OCI-M2 (cell line): ENCODE results near the gene PCSK2.

Experiments
- DNase-seq: peaks from one replicate; lab custom pipeline; 2025; ENCODE audit not compliant: unreplicated experiment; lab: John Stamatoyannopoulos, UW

PCSK2 gene

DNA sequence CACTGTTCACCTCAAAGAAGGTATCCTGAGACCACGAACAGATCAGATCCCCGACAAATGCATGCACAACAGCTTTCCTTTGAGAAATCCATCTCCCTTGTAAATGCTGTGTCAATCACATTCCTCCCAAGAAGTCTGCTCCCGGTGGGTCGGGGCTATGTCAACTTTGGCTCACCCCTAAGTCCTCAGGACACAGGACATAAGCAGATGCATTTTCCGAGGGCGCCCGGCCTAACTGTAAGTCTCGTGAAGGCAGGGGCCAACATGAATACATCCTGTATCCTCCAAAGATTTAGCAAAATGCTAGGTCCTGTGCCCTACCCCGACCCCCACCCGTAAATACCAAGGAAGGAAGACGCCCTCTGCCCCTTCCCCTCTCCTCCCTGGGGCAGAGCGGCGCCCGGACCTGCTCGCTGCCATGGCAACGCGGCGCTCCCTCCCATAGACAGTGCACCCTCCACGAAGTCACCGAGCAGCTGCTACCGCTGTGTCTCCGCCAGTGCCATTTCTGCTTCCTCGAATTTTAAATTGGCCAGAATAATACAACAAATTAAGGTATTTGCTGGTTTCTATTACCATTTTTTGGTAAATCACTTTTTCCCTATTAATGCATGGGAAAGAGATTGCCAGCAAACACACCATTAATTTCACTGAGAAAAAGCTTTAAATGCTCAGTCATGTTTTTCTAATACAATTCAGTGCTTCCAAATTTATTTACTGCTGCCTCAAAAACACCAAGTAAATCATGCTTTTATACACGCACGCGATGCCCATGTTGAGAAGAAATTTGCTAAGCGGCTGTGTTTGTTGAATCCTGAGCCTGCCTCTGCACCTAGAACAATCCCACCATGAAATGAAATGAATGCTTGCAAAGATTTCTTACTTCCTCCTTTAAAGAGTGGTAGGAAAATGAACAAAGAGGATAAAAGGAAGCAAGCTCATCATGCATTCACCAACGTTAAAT lies 100.6 kb downstream of the PCSK2 start:
- DNase-seq = no peak

DNA sequence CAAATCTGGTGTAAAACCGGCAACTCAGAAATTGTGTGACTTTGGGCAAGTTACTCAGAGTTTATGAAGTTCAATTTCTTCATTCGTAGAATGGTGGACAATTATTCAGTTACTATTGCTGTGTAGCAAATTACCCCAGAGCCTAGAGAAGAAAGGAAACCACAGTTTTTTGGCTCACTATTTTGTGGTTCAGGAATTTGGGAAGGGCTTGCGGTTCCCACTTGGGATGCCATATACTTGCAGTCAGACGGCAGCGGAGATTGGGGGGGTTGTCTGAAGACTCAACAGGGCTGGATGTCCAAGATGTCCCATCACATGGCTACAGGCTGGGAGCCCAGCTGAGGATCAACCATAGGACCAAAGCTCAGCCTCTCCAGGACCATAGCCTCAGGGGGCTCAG lies 108.1 kb downstream of the PCSK2 start:
- no peak for DNase-seq

GRCh38 chr20:17339000-17339399 lies 112.2 kb downstream of the PCSK2 start:
- DNase-seq = no peak

DNA sequence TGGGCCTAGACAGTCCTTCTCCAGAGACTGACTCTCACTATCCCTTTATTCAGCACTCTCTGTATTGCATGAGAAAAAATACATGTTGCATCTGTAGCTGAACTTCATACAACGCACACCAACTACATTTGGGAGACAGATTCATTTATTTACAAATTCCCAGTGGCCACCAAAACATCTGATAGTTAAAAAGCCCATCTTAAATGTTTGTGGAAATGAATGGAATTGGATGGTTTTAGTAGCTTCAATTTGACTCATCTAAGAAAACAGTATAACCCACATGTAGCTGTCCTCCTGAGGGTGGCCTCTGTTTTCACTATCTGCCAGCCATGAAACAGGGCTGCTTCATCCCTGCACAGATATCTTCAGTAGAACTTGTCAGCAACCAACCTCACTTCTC lies 116.3 kb downstream of the PCSK2 start:
- DNase-seq = no peak

DNA sequence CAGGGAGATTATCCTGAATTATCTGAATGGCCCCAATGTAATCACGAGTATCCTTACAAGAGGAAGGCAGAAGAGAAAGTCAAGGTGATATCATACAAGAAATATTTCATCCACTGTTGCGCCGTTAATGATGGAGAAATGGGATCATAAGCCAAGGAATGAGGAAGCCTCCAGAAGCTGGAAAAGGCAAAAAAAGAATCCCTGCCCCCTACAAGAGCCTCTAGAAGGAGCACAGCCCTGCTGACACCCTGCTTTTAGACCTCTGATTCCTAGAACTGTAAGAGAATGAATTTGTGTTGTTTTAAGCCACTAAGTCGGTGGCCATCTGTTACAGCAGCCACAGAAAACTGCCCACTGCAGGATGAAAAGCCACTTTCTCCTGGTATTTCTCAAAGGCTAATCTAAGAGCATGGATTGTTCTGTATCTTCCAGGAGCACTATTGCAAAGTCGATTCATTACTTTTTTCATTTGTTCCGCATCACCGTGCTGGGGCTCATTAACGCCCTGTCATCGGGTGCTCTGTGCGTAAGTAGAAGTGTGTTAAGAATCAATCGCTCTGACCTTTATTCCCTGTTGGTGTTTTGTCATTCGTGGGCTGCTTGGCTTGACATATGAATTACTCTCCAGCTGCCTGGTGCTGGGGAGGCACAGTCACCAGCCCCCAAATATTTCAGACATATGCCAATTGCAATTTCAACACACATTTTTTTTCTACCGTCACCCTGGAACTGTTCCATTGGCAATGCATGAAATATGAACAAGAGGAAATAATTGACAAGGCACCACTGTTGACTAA lies 117.0 kb downstream of the PCSK2 start:
- no peak for DNase-seq

GRCh38 chr20:17344790-17345189 lies 118.0 kb downstream of the PCSK2 start:
- DNase-seq = no peak

GRCh38 chr20:17345321-17345720 lies 118.5 kb downstream of the PCSK2 start:
- no peak for DNase-seq

- DNase-seq = no peak
Measured at GRCh38 chr20:17350321-17350720, 123.5 kb downstream of the PCSK2 start.

- no peak for DNase-seq
Measured at GRCh38 chr20:17357238-17357637, 130.4 kb downstream of the PCSK2 start.

- DNase-seq = no peak
Measured at GRCh38 chr20:17358854-17359253, 132.0 kb downstream of the PCSK2 start.

DNA sequence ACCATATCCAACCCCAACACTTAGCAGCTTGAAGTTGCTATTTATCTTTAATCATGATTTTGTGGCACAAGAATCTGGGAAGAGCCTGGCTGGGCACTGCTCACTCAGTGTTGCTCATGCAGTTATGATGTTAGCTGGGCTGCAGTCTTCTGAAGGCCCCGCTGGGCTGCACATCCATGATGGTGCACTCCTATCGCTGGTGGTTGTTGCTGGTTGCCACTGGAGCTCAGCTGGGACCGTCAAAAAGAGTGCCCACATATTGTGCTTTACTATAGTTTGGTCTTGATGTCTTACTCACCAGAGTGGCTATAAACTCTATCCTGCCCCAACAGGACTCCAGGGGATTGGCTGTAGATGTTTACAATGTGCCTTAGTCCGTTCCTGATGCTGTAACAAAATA lies 137.8 kb downstream of the PCSK2 start:
- no peak for DNase-seq

DNA sequence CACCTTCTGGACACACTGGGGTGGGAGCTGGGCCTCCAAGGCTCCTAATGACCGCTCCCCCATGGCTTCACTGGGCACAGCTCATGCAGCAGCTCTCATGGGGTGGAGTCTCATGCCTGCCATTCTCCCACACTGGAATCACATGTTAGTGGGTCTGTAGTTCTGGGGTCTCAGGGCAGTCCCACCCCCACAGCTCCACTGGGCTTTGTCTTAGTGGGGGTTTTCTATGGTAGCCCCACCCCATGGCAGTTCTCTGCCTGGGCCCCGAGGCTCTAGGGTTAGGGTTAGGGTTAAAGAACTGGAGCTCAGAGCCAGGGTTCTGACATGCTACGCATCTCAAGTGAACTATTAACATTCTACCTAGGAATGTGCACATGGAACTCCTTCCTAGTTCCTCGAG lies 139.0 kb downstream of the PCSK2 start:
- DNase-seq = no peak

- DNase-seq = no peak
Measured at GRCh38 chr20:17369506-17369905, 142.7 kb downstream of the PCSK2 start.

DNA sequence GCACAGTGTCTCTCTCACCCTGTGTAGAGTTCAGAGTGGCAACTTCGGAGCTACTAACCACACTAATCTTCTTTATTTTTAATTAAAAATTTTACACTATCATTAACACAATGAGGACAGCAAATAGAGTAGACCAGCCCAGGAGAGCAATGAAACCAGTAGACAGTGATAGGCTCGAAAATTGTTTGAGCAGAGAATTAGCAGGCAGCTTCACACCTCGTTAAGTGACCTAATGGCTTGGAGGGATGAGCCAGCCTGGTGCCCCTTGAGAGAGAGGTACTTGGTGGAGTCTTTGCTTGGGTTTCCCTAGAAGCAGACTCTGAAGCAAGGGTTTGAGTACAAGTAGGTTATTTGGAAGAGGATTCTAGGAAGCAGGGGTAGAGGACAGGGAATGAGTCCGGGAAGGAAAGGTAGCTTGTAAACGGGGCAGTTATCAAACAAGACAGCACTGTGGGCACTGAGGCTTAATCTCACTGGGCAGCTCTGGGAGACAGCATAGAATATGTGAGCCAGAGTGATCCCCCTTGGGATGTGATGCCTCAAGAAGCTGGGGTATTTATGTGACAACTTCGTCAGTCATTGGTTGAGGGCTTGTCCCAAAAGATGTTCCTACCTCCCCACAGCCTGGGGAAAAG lies 146.1 kb downstream of the PCSK2 start:
- no peak for DNase-seq

DNA sequence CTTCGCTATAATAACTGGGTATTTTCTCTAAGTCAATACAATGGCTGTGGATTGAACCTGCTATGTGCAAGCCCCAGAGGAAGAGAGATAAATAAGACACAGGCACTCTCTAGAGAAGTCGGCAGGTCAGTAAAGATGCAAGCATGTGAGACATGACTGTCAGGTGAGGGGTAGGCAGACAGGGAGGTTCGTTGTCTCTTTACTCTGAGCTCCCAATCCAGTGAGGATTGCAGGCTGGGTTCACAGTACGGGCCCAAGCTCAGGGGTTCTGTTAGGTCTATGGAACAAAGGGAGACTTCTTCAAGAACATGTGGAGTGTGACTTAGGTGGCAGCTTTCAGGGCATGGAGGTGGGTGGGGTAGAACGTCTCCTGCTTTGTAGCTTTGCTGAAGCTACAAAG lies 147.2 kb downstream of the PCSK2 start:
- DNase-seq = no peak

DNA sequence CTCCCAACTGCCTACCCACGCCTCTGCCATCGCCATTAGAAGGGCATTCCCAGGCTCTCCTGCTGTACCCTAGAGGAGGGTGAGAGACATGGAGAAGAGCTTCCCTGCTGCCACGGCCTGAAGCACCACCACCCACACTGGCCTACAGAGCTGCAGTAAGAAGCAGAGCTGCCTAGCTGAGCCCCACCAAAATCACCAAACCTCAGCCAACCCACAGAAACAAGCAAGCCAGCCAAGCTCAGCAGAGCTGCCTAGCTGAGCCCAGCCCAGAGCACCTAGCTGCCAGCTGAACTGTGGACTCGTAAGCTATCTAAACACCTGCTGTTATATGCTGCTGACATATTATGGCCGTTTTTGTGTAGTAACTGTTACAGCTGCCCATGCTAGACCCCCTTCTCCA lies 149.2 kb downstream of the PCSK2 start:
- DNase-seq = no peak

DNA sequence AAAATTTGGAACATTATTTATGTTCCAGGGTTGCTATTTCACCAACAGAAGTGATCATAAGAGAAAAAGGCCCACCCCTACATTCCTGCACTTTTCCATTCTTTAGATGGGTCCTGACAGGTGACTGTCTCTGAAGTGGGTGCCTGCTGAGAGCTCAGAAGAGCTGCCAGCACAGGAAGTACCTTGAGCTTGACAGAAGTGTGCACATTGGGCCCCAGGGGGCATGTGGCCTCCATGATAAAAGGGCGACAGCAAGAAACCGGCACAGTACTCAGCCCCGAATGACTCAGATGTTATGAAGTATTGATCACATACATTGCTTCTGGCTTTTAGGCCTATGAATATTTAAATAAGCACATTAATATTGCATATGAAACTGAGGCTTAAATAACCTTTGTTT lies 150.4 kb downstream of the PCSK2 start:
- DNase-seq = no peak

- DNase-seq = no peak
Measured at GRCh38 chr20:17379651-17380050, 152.8 kb downstream of the PCSK2 start.

- DNase-seq = no peak
Measured at GRCh38 chr20:17380801-17381200, 154.0 kb downstream of the PCSK2 start.

DNA sequence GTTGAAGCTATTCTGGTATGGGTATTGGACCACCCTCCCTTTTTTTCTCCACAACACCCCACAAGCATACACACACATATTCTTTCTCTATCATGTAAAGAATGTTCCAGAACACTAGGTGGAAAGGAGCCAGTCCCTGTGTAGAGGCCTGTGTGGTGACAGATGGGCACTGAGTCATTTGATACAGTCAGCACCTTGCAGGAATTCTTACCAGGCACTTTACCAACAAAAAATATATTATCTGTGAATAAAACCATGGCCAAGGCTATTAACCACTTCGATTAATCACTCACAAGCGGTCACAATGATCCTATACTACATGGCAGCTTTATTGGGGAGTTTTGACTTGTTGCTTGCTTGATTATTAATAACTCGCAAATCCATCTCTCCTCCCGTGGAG lies 154.9 kb downstream of the PCSK2 start:
- DNase-seq = no peak

- no peak for DNase-seq
Measured at GRCh38 chr20:17385798-17386197, 159.0 kb downstream of the PCSK2 start.

DNA sequence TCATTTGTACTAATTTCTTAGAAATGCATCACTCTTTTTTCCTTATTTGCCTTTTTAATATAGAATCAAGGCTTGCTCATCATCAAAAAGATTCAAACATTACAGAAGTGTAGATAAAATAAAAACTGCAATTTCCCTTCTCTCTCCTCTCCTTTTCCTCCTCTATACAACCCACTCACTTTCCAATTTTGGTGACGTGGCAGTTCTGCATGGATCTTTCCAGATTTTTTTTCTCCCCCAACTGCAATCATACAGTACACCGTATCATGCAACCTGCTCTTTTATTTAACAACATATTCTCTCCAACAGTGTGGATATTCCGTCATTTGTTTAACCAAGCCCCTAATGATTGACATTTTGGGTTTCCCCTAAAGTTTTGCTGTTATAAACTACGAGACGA lies 163.8 kb downstream of the PCSK2 start:
- no peak for DNase-seq
